GM12865 (cell line): ENCODE data around the gene TLL2.

ENCODE experiments used
- DNase-seq: peaks from one replicate; pipeline ENCODE4 v3.0.0; 2010; ENCODE audit warnings: low read depth
- H3K4me3 ChIP-seq: 2 replicates; pipeline ENCODE4 v1.5.1; 2011; ENCODE audit warnings: mild to moderate bottlenecking, low read depth, low read length, control low read depth
- CTCF ChIP-seq: IDR thresholded peaks from 2 replicates; pipeline ENCODE4 v1.5.1; 2011; ENCODE audit warnings: low read length, control low read depth, low read depth, inconsistent platforms; ENCODE audit not compliant: insufficient read depth; ENCODE audit errors: missing control alignments

The TLL2 gene

GRCh38 chr10:96322275-96322674 is 191.5 kb downstream of the TLL2 start:
- TF ChIP-seq CTCF: no peak
- no peak for DNase-seq
- H3K4me3 ChIP-seq: no peak overlapping the region

- TF ChIP-seq CTCF: no peak
- DNase-seq: no peak
- no peak overlapping the region for H3K4me3 ChIP-seq
Measured at GRCh38 chr10:96321822-96322221, 191.9 kb downstream of the TLL2 start.

GRCh38 chr10:96319754-96320474 is 193.8 kb downstream of the TLL2 start:
- H3K4me3 ChIP-seq: no peak overlapping the region
- DNase-seq: no peak
- no peak for TF ChIP-seq CTCF

GRCh38 chr10:96317067-96317833 is 196.5 kb downstream of the TLL2 start:
- H3K4me3 ChIP-seq: no peak overlapping the region
- DNase-seq: no peak
- TF ChIP-seq CTCF: no peak
